NCI-H1436 (cell line): ENCODE measurements around the gene CLSTN2.

ENCODE experiments used
- DNase-seq: peaks from one replicate; lab custom pipeline; 2025; lab: John Stamatoyannopoulos, UW

The CLSTN2 gene

DNA sequence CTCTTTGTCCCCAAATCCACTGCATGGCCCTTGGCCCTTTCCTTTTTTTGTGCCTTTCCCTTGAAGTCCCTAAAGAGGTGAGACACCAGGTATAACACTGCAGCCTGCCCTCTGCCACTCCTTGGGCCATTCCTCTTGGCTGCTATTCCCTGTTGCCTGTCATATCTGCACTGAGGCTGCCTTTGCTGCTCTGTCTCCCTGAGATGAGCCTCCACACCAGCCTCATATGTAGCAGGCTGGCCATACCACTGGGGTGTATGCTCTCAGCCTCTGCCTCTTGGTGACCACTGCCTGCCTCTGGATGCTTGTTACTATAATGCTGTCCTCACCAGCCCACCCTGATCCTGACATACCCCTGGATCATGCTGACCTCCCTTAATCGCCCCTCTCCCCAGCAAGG is 252.0 kb downstream of the CLSTN2 start:
- DNase-seq = no peak

DNA sequence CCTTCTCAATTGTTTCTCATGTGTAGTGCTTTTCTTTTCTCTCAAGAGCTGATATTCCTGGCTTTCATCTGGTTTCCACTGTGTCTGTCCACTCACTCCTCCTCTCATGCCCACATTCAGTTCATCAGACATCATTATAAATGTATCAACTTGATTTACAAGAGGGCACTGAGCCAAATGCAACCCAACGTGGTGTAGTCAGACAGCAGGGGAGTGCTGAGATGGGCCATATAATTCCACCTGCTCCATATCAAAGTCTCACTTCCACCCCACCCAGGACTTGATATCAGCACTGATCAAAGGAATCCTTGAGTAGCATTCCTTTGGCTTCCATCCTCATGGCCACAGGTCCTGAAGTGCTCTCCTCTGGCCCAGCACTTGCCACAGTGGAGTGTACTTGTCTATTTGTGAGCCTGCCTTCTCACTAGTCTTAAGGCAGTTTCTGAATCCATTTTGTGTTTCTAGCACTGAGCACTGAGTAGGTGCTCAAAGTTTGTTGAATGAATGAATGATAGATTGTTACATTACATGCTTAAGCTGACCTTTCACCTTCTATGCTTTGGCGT is 252.8 kb downstream of the CLSTN2 start:
- no peak for DNase-seq

DNA sequence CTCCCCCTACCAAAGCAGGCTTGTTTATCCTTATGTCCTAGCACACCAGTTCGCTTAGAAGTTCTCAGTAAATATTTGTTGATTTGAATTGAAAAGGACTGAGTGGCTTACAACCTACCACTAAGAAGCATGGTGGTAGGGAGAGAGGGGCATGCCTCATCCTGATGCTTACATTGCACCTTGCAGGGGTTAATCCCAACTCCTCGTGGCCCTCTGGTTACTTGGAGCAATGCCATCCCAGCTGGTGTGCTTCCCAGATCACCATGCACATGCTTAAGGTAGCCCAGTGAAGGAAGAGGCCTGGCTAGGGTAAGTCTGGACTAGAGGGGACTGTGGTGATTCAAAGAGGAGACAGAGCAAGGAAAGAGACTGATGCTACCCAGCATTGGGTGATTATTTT is 253.3 kb downstream of the CLSTN2 start:
- DNase-seq = no peak

DNA sequence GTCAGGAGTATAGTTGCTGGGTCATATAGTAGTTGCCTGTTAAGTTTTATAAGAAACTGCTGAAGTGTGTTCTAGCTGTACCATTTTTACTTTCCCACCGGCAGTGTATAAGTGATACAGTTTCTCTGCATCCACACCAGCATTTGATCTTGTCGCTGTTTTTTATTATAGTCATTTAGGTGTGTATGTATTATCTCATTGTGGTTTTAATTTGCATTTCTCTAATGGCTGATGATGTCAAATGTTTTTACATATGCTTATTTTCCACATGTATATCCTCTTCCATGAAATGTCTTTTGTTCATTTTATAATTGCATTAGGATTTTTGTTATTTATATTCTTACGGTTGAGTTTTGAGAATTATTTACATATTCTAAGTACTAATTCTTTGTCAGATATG is 254.3 kb downstream of the CLSTN2 start:
- DNase-seq = no peak

DNA sequence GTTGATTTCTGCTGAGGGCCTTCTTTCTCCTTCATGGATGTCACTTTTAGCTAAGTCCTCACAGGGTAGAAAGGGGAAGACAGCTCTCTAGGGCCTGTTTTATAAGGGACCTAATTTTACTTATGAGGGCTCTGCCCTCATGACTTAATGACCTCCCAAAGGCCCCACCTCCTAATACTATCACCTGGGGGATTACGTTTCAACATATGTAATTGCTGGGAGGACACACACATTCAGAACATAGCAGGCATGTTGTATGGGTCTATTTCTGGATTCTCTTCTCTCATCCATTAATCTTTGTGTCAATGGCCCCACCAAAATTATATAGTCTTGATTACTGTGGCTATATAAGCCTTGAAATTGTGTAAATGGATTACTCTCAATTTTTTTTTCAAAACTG is 255.0 kb downstream of the CLSTN2 start:
- DNase-seq = no peak

DNA sequence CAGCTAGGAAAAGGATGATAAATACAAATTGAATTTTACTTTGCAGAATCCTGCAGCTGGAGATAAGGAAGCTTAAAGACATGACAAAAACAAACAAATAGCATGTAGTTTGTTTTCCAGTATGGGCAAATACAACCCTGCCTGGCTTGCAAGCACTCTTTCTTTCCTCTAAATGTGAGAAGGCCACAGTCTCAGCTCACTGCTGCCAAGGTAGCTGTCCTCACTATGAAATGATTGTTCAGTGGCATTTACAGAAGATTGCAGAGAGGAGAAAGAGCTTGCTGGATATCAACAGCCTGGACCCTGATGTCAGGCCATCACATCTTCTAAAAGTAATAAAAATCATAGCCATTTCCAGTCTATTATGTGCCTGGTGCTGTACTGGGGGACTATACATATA is 262.0 kb downstream of the CLSTN2 start:
- DNase-seq = no peak

DNA sequence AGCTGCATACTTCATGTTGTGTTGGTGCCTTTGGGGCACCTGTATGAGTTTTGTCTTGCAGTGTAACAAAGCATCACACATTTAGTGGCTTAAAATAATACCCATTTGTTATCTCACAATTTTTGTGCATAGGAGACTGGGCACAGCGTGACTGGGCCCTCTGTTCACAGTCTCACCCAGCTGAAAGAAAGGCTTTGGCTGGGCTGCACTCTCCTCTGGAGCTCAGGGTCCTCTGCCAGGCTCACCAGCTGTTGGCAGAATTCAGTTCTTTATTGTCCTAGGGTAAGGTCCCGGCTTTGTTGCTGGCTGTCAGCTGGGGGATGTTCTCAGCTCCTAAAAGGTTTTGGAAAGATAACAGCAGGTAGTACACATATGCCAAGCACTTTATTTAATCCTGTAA is 263.3 kb downstream of the CLSTN2 start:
- no peak for DNase-seq

DNA sequence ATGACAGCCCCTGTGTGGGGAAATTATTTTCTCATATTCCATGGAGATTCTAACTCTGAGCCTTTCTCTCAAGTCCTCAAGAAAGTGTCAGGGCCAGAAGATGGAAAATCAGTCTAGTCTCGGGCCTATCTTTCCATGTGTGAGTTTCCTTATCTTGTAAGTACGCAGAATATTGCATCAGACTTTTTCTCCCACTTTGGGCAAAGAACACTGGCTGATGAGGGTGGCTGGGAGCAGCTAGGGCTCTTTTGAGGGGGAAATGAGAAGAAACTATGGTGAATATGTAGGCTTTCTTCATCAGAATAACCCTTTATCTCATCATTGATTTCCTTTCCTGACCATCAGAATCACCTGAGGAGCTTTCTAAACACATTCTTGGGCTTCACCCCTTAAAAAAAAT is 264.0 kb downstream of the CLSTN2 start:
- DNase-seq = no peak

DNA sequence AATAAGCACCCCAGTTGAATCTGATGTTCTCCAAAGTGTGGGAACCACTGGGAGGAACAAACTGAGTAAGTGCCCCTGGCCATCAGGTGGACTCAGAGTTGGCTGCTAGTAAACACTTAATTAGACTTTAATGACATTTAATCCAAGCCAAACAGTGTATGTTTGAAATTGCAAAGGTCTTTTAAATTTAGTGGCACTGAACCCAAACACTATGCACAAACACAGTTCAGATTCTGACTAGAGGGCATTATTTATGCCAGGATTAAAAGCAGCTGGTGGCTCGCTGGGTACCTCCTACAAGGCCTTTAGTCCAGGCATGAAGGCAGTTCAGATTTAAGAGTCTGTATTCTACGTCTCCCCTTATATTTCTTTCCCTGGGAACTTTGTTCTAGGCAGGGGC is 264.8 kb downstream of the CLSTN2 start:
- DNase-seq = no peak

DNA sequence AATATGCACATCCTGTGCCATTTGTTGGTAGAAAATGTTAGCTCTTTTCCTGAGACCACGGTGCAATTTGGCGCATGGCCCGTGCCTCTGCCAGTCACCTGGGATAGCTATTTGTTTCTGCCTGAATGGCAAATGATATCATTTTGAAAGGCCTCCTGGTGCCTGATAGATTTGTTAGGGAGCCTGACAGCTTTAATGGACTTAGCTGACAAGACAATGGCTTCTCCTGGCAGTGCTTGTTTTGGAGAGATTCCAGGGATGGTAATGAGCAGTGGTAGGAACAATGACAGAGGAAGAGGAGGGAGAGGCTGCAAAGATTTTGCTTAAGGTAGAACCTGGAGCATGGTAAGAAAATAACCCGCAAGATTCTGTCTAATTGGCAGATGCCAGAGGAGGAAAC is 268.5 kb downstream of the CLSTN2 start:
- DNase-seq = peak; percentile 67

DNA sequence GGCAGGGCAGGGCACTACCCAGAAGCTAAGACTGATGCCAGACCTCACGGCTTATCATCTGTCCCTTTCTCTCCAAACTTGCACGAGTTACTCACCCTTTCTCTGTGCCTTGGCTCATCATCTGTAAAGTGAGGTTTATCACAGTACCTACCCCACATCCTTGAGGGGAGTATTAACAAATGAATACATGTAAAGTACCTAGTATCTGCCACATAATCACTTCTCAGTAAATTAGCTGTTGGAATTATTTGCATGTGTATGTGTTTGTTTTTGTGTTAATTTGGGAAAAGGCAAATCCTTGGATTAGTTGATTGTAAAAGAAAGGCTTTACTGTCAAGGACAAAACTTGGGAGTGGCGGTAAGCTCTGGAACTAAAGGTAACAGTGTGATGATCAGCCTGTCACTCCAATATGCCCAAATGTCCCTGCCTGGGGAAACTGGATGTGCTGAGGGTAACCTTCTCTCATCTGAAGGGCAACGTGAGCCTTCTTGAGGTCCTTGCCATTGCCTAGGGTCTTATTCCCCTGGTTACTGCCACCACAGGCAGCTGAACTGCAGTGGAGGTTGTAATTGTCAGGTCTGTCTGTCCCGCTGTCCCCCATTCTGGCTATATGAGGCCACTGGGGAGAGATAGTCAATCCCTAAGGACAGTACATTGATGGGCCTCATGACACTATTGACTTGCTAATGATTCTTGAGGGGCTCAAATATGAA is 269.4 kb downstream of the CLSTN2 start:
- DNase-seq = no peak

DNA sequence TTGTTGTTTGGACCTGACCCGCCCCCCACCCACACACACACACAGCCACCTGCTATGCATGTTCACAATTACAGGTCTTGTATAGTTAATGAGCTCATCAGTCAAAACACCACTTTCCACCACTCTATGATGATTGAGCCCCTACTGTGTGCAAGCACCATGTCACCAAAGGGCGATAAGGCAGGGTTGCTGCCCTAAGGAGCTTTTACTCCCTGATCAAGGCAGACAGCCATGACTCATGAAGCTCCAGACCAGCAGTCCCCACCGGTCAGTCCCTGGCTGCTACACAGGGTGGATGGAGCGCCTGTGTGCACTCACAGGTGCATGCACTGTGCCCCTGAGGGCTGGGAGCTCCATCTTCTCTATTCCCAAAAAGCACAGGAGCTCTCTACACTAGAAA is 270.6 kb downstream of the CLSTN2 start:
- no peak for DNase-seq

DNA sequence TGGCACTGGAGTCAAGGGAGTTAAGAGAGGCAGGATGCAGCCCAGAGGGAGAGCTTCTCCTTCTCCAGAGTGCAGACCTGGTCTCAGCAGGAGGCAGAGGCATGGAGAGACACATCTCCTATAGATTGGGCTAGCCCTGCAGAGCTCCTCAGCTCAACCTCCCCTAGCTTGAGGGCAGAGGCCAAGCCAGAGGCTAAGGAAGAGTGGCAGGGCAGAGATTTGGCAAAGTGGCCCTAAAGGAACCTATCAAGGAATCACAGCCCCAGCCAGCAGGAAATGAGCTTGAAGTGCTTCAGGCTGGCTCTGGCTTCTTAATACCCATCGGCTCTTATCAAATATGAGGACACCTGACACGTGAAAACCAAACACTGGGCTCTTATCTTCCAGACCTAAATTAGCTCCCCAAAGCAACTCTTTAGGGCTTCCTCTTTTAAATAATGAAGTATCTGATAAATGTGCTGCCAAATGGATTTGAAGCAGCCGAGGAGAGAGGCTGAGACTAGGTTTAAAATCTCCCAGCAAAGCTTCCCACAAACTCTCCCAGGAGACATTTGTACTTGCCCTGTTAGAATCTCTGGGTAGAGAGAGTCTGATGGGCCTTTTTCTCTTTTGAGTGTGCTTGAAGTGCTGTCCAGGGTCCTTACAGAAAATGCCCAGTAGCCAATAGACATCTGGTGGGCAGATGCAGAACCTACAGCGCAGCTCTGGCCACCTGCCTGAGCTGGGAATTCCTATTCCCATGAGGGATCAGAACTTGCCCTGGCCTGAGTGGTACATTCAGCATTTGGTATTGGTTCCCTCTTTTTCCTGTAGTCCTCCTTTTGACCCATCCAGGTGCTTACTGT is 271.4 kb downstream of the CLSTN2 start:
- peak; percentile 85 for DNase-seq

DNA sequence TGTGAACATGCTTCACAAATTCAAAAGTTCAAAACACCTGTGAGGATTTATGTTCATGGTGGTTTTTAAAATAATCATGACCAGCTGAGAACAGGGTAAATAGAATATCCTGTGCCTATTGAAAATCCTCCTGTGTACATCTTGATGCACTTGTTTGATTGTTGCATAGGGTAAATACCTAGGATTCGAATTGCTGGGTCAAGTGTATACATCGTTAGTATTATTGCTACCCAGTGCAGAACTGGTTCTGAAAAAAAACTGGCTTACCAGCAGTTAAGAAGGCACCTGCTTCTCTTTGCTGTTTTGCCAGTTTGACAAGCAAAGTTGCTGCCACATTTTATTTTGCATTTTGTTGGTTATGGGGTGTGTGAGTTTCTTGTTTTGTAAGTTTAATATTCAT is 272.6 kb downstream of the CLSTN2 start:
- peak; percentile 13 for DNase-seq

DNA sequence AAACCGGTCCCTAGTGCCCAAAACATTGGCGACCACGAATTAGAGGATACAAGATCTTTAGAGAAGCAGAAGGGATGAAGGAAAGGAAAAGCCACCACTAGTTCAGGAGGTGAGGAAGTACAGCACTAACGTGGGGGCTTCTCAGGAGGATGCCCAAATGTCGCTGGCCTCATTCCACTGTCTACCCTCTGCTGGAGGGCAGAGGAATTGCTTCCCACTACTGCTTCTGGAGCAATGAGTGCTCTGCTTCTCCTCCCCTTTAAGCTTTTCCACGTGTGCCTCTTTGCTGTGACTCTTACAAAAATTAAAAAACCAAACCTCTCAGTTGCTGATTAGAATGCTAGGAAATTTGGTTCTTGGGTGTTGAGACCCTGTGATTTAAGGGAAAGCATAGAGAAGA is 281.3 kb downstream of the CLSTN2 start:
- peak; percentile 13 for DNase-seq

DNA sequence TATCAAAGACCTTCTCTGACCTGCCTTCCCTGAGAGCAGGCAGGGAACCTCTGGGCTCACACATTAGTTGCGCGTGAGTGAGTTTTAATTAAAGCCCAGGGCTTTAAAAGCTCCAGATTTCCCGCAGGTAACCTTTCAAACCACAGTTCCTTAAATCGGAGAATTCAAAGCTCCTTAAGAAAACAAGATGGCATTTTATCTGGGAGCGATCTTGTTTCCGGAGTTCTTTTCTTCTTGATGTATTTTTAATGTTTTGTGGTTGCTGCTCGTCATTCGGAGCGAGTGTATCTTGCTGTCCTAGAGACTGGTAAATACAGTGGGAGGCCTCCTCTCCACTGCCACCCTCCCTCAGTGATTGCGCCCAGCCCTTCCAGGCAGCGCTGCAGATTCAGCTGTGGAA is 284.3 kb downstream of the CLSTN2 start:
- DNase-seq = no peak

DNA sequence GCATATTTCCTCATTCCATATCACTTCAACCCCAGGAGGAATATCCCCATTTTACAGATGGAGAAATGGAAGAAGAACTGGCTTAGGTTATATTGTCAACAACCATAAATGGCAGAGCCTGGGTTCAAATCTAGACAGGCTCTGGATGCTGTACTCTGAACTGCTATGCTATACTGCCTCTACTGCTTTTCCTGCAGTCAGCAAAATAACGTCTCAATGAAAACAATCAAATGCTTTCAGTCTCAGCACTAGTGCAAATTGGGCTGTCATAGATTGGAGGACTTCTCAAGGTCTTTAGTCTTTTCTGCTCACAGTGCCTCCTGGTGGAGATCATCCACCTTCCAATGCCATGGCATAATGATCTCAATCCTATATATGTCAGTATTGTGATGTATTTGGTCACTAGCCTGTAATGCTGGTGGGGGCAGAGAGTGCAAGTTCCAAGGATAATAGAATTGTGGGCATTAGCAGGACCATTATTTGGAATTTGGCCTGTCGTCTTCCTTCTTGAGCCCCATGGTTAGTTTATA is 285.0 kb downstream of the CLSTN2 start:
- DNase-seq = no peak

DNA sequence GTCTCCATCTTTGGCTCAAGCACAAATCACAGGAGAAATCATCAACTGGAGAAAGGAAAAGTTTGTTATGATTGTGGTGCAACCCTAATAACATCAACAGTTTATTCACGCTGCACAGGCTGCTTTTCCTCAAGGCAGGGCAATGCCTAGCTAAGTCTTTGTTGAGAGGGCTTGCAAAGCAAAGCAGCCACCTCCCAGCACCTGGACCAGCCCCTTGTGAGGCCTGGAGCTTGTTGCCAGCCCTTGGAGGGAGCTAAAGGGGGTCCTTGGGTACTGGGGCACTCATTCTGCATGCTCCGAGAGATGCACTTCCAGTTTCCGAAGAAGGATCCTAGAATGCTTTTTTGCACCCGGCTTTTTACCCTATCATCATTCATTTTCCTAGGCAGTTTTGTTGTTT is 288.2 kb downstream of the CLSTN2 start:
- no peak for DNase-seq

DNA sequence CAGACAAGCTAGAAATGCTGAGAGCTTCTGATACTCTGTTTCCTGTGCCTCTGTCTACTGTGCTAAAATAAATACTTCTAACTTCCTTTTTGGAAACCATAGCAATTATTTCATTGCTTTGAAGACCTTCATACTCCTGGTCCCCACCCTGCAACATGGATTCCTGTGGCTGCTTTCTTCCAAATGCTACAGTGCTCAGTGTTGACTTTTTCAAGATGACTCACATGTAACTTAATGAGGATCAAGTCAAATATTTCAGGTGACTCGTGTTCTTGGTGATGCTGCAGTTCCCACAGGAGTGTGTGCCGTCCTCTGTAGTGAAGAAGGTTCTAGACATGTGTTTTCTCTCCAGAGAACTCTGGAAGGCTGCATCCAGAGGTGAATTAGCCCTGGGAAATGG is 288.6 kb downstream of the CLSTN2 start:
- no peak for DNase-seq

DNA sequence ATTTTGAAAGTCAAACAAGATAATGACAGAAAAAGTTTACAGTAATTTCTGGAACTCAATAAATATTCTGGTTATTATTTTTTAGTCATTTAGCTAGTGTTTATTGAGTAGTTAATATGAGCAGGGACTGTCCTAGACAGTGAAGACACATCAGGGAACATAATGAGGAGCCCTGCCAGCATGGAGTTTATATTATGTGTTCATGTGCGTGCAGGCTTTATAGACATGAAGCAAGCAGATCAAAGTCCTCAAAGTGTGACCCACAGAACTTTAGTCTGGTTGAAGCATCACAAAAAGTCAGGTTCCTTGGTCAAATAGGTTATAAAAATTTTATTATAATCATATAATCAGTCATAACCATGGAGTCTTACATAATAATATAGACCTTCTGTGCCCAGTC is 289.3 kb downstream of the CLSTN2 start:
- DNase-seq = no peak

DNA sequence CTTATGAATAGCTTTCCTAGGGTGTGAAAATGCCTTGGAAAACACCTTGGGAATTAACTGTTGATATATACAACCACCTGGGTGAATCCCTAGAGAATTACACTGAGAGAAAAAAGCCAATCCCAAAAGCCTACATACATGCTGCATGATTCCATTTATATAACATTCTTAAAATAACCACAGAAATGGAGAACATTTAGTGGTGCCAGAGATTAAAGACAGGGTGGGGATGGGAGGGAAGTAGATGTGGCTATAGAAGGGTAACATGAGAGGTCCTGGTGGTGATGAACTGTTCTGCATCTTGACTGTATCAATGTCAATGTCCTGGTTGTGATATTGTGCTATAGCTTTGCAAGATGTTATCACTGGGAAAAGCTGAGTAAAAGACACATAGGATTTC is 291.0 kb downstream of the CLSTN2 start:
- DNase-seq = no peak

DNA sequence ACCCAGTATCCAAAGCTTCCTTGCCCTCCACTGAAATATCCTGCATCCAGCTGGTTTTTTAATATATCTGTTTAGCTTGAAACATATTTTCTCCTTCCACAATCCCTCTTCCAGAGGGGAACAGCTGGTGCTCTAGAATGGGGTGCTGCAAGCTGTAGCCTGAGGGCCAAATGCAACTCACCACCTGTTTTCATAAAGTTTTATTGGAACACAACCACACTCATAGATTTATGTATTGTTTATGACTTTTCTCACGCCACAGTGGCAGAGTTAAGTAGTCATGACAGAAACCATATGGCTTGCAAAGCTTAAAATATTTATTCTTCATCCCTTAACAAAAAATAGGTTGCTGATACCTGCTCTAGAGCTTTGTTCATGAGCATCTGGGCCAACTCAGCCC is 298.7 kb downstream of the CLSTN2 start:
- no peak for DNase-seq

DNA sequence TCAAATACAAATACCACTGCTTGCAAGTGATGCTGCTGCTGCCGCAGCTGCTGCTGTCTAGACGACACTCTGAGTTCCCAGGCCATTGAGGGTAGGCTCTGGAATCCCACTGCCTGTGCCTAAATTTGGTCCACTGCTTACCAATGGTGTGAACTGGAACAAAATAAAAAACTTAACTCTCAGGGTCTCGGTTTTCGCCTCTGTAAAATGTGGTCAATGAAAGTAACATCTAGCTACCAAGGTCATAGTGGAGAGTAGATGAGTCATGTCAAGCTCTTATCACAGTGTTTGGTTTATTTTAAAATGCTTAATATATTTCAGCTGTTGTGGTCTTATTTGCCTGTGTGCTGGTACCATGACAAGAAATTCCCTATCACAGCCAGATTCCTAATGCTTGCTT is 299.3 kb downstream of the CLSTN2 start:
- DNase-seq = no peak
